IPS-18a (cell line): ENCODE results near the gene RFPL2.
A peak's percentile ranks its signal among the peaks of the same experiment; 100 is the strongest.

Experiments used
- H3K27ac ChIP-seq: one replicate; pipeline ENCODE4 v1.5.1; 2013; ENCODE audit warnings: low read length
- H3K27me3 ChIP-seq: one replicate; pipeline ENCODE4 v1.6.1; 2013; ENCODE audit warnings: mild to moderate bottlenecking, low read length; ENCODE audit not compliant: control insufficient read depth, insufficient read depth
- H3K36me3 ChIP-seq: one replicate; pipeline ENCODE4 v1.6.1; 2013; ENCODE audit warnings: low read depth, low read length; ENCODE audit not compliant: control insufficient read depth
- H3K4me1 ChIP-seq: one replicate; pipeline ENCODE4 v1.6.1; 2013; ENCODE audit warnings: low read depth, low read length; ENCODE audit not compliant: control insufficient read depth
- H3K4me3 ChIP-seq: one replicate; pipeline ENCODE4 v1.5.1; 2013; ENCODE audit warnings: low read length
- H3K9ac ChIP-seq: one replicate; pipeline ENCODE4 v1.6.1; 2013; ENCODE audit warnings: mild to moderate bottlenecking, low read length, moderate library complexity
- H3K9me3 ChIP-seq: one replicate; pipeline ENCODE4 v1.6.1; 2013; ENCODE audit warnings: low read depth, low read length; ENCODE audit not compliant: control insufficient read depth

The RFPL2 gene

GRCh38 chr22:32204856-32205722, at the start of gene RFPL2:
Gene RFPL2 (minus strand): TSS chr22:32205073. CDS start chr22:32202451, 2,622 bp downstream.
- Histone ChIP-seq H3K27ac (no peak within 1 kb of the TSS), H3K4me1 (peaks cover 9% of the 10 kb centered on the region), H3K27me3 (peaks cover 53% of the 10 kb centered on the region), H3K9me3 (no peaks in the 10 kb centered on the region), H3K4me3 (peak within 1 kb of the TSS; percentile 53), H3K9ac (no peak within 1 kb of the TSS), H3K36me3 (no peaks in the 10 kb centered on the region)

- Histone ChIP-seq H3K36me3 (no peaks in the 10 kb centered on the region), H3K9ac (no peak overlapping the region), H3K27me3 (no peaks in the 10 kb centered on the region), H3K27ac (no peak overlapping the region), H3K4me3 (no peak overlapping the region), H3K4me1 (no peaks in the 10 kb centered on the region), H3K9me3 (no peaks in the 10 kb centered on the region)
Observed at GRCh38 chr22:32249231-32249630, 44.4 kb upstream of the RFPL2 start.

GRCh38 chr22:32248276-32248675, 43.4 kb upstream of the RFPL2 start:
- Histone ChIP-seq H3K4me1 (no peaks in the 10 kb centered on the region), H3K4me3 (no peak overlapping the region), H3K27me3 (no peaks in the 10 kb centered on the region), H3K36me3 (no peaks in the 10 kb centered on the region), H3K27ac (no peak overlapping the region), H3K9ac (no peak overlapping the region), H3K9me3 (no peaks in the 10 kb centered on the region)

- H3K9me3 ChIP-seq: no peaks in the 10 kb centered on the region
- H3K4me1 ChIP-seq: no peaks in the 10 kb centered on the region
- no peak overlapping the region for H3K9ac ChIP-seq
- no peaks in the 10 kb centered on the region for H3K27me3 ChIP-seq
- no peak overlapping the region for H3K4me3 ChIP-seq
- no peaks in the 10 kb centered on the region for H3K36me3 ChIP-seq
- H3K27ac ChIP-seq: no peak overlapping the region
Observed at GRCh38 chr22:32246166-32246565, 41.3 kb upstream of the RFPL2 start.

- Histone ChIP-seq H3K27ac (no peak overlapping the region), H3K4me3 (no peak overlapping the region), H3K36me3 (no peaks in the 10 kb centered on the region), H3K9me3 (no peaks in the 10 kb centered on the region), H3K9ac (no peak overlapping the region), H3K4me1 (no peaks in the 10 kb centered on the region), H3K27me3 (no peaks in the 10 kb centered on the region)
Observed at GRCh38 chr22:32245042-32245441, 40.2 kb upstream of the RFPL2 start.

- H3K27ac ChIP-seq: no peak overlapping the region
- H3K4me1 ChIP-seq: no peaks in the 10 kb centered on the region
- no peak overlapping the region for H3K9ac ChIP-seq
- no peaks in the 10 kb centered on the region for H3K27me3 ChIP-seq
- no peaks in the 10 kb centered on the region for H3K9me3 ChIP-seq
- no peak overlapping the region for H3K4me3 ChIP-seq
- H3K36me3 ChIP-seq: no peaks in the 10 kb centered on the region
Observed at GRCh38 chr22:32244547-32244946, 39.7 kb upstream of the RFPL2 start.

- H3K36me3 ChIP-seq: no peaks in the 10 kb centered on the region
- no peak overlapping the region for H3K4me3 ChIP-seq
- H3K9ac ChIP-seq: no peak overlapping the region
- H3K27me3 ChIP-seq: no peaks in the 10 kb centered on the region
- H3K9me3 ChIP-seq: no peaks in the 10 kb centered on the region
- H3K27ac ChIP-seq: no peak overlapping the region
- H3K4me1 ChIP-seq: peaks cover 5% of the 10 kb centered on the region
Observed at GRCh38 chr22:32240461-32240860, 35.6 kb upstream of the RFPL2 start.

- no peak overlapping the region for H3K4me3 ChIP-seq
- no peaks in the 10 kb centered on the region for H3K27me3 ChIP-seq
- H3K4me1 ChIP-seq: peaks cover 5% of the 10 kb centered on the region
- no peak overlapping the region for H3K9ac ChIP-seq
- no peaks in the 10 kb centered on the region for H3K36me3 ChIP-seq
- no peaks in the 10 kb centered on the region for H3K9me3 ChIP-seq
- no peak overlapping the region for H3K27ac ChIP-seq
Observed at GRCh38 chr22:32237906-32238305, 33.0 kb upstream of the RFPL2 start.

- H3K36me3 ChIP-seq: no peaks in the 10 kb centered on the region
- no peaks in the 10 kb centered on the region for H3K27me3 ChIP-seq
- no peak overlapping the region for H3K27ac ChIP-seq
- H3K4me3 ChIP-seq: no peak overlapping the region
- no peak overlapping the region for H3K9ac ChIP-seq
- H3K4me1 ChIP-seq: peaks cover 5% of the 10 kb centered on the region
- no peaks in the 10 kb centered on the region for H3K9me3 ChIP-seq
Observed at GRCh38 chr22:32236970-32237369, 32.1 kb upstream of the RFPL2 start.

- H3K9me3 ChIP-seq: no peaks in the 10 kb centered on the region
- peaks cover 5% of the 10 kb centered on the region for H3K4me1 ChIP-seq
- no peaks in the 10 kb centered on the region for H3K36me3 ChIP-seq
- H3K27me3 ChIP-seq: no peaks in the 10 kb centered on the region
- no peak overlapping the region for H3K27ac ChIP-seq
- no peak overlapping the region for H3K4me3 ChIP-seq
- no peak overlapping the region for H3K9ac ChIP-seq
Observed at GRCh38 chr22:32233091-32233490, 28.2 kb upstream of the RFPL2 start.

- Histone ChIP-seq H3K4me3 (no peak overlapping the region), H3K4me1 (peaks cover 5% of the 10 kb centered on the region), H3K9ac (no peak overlapping the region), H3K27ac (no peak overlapping the region), H3K36me3 (no peaks in the 10 kb centered on the region), H3K9me3 (no peaks in the 10 kb centered on the region), H3K27me3 (no peaks in the 10 kb centered on the region)
Observed at GRCh38 chr22:32232191-32232830, 27.4 kb upstream of the RFPL2 start.
